Coronary artery (tissue), 2 donors: Measurements from ENCODE around the gene RAPGEF4.

Source experiments
- DNase-seq: peaks from one replicate; pipeline ENCODE4 v3.0.0-alpha.2; 2017; ENCODE audit warnings: low spot score
- H3K27ac ChIP-seq, 2 donors: fragments of 200-600 bp; sonication (generic); one replicate each; pipeline ENCODE4 v1.5.1; 2016 to 2019
- H3K4me3 ChIP-seq: fragments of 200-600 bp; sonication (generic); 2 replicates; pipeline ENCODE4 v1.5.1; 2016; ENCODE audit warnings: mild to moderate bottlenecking, moderate library complexity
- CTCF ChIP-seq: fragments of 200-600 bp; sonication (generic); IDR thresholded peaks from one replicate; pipeline ENCODE4 v1.5.1; 2019; ENCODE audit warnings: antibody characterized with exemption

Gene RAPGEF4

GRCh38 chr2:172759441-172759840 lies 23.8 kb downstream of the RAPGEF4 start:
- no peak overlapping the region for H3K4me3 ChIP-seq
- H3K27ac ChIP-seq = no peak overlapping the region
- TF ChIP-seq CTCF = no peak
- DNase-seq = no peak

- Histone ChIP-seq H3K27ac (no peak overlapping the region), H3K4me3 (no peak overlapping the region)
- no peak for TF ChIP-seq CTCF
- DNase-seq = no peak
These were observed 25.7 kb downstream of the RAPGEF4 start for GRCh38 chr2:172761306-172761705.

- no peak overlapping the region for H3K4me3 ChIP-seq
- no peak overlapping the region for H3K27ac ChIP-seq
- no peak for TF ChIP-seq CTCF
- DNase-seq = no peak
These were observed 26.9 kb downstream of the RAPGEF4 start for GRCh38 chr2:172762574-172762973.

- no peak overlapping the region for H3K27ac ChIP-seq
These were observed 27.4 kb downstream of the RAPGEF4 start for GRCh38 chr2:172763079-172763478.

GRCh38 chr2:172765662-172766061 lies 30.0 kb downstream of the RAPGEF4 start:
- no peak for DNase-seq
- no peak for TF ChIP-seq CTCF

More at GRCh38 chr2:172763079-172763478, 27.4 kb downstream of the RAPGEF4 start:
- no peak for DNase-seq
- TF ChIP-seq CTCF = no peak
- H3K4me3 ChIP-seq = no peak overlapping the region

GRCh38 chr2:172768401-172768800 lies 32.8 kb downstream of the RAPGEF4 start:
- TF ChIP-seq CTCF = no peak
- Histone ChIP-seq H3K4me3 (no peak overlapping the region), H3K27ac (no peak overlapping the region)
- DNase-seq = no peak

More at GRCh38 chr2:172765662-172766061, 30.0 kb downstream of the RAPGEF4 start:
- Histone ChIP-seq H3K27ac (no peak overlapping the region), H3K4me3 (no peak overlapping the region)

- H3K27ac ChIP-seq = no peak overlapping the region
- no peak for TF ChIP-seq CTCF
- no peak overlapping the region for H3K4me3 ChIP-seq
- DNase-seq = no peak
These were observed 34.2 kb downstream of the RAPGEF4 start for GRCh38 chr2:172769879-172770278.
